T47D (cell line): ENCODE measurements around the gene LRRC15.

Source experiments
- DNase-seq, 2 experiments: peaks; one replicate each; pipeline versions ENCODE4 v3.0.0 to v3.0.0-alpha.2; 2011 to 2012; ENCODE audit warnings: low read depth in 1 of 2, low spot score in 1 of 2
- JUND ChIP-seq: IDR thresholded peaks from 2 replicates; pipeline ENCODE4 v1.6.1; 2012; ENCODE audit warnings: low read depth
- in situ Hi-C: cut with HindIII; loops from 2 replicates; pipeline ENCODE4 v1.10.0; 2016; ENCODE audit warnings: low sequenced_read_pairs, low pct_unique_long_range_greater_than_20kb

The LRRC15 gene

DNA sequence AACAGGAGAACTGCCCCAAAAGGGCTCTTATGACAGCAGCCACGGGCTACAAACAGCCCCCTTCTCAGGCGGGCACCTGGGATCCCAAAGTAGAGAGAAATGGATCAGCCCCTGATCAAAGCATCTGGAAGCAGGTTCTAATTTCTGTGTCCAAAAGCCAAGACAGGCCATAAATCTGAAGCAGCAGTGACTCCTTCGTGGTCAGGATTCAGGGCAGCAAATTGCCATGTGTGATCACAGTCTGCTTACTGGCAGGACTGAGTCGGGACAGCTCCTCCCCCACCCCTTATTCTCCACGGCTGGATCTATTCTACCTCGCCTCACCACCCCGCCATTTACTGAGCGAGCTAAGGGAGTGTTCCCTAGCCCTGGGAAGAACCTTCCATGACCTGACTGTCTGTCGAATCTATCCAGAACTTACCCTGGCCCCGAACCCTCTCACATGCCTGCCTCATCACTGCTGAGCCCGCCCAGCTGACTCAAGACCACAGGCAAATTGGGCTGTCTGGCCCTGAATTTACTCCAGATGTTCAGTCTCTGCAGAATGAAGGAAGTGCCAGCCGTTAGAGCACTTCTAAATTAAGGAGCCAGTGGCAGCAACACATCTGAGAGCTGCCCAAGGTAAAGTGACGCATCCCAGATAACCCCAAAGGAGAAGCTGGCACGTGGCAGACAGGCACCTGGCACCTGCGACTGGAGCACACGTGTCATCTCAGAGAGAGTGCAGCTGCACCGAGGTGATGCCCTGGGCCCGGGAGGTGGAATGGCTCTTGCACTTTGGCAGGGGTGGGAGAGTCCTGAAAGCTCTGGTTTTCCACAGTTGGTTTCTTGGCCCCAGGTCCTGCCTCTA, 1.3 kb downstream of the LRRC15 start:
- TF ChIP-seq JUND: no peak
- in situ Hi-C loops: no loop called here
- DNase-seq: no peak

DNA sequence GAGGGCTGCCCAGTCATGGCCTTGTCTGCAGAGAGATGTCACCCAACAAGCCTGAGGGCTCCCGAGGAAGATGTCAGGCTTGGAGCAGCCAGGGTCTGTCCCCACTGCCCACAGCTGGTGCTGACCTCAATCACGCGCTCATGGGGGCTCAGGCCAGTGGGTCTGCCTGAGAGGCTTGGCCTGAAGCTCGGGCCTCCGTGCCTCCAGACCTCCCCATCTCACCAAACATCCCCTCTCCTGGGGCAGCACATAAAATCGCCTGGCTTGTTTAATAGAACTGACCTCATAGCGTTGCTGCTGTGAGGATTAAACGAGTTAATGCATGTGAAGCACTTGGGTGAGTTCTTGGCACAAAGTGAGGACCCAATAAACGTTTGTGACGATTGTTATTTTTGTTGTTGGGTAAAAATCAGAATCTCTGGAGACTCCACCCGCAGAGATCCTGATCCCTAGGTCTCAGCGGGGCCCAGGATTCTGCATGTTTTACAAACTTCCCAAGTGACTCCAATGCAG, 3.5 kb downstream of the LRRC15 start:
- in situ Hi-C loops: no loop called here
- no peak for DNase-seq
- TF ChIP-seq JUND: no peak

- in situ Hi-C loops: no loop called here
- no peak for TF ChIP-seq JUND
- DNase-seq: no peak
These were observed 4.0 kb downstream of the LRRC15 start for GRCh38 chr3:194365526-194365925.

DNA sequence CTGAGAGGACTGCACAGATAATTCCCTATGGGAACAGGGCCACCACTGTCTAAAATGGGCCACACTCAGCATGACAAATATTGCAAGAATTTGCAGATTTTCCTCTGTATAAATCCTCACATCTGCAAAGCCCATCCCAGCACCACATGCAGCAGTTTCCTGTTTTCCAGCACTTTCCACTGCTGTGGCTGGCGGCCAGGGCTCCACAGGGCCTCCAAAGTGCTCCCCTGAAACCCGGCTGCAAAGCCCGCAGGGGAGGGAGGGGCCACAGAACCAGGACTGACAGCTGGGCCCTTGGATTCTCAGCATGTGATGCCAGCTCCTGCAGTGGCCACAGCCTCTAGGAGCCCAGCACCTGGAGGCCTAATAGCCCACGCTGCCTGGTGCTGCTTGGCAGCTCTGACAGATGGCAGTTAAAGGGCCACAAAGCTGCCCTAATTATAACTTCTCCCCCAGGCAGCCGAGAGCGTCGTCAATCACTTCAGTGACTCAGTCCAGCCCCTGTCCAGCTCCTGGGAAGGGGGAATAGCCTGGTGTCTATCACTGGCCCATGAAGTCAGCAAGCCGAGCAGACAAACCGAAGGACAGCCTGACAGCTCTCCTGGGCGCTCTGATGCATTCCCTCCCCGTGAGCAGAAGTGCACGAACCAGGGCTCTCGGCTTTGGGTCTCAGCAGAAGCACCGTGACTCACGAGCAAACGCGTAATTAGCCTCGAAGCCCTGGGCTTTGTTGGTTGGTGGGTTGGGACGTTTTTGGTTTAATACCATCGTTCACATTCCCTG, 4.7 kb downstream of the LRRC15 start:
- TF ChIP-seq JUND: no peak
- no peak for DNase-seq
- in situ Hi-C loops: no loop called here

- no peak for DNase-seq
- in situ Hi-C loops: no loop called here
- no peak for TF ChIP-seq JUND
These were observed 5.3 kb downstream of the LRRC15 start for GRCh38 chr3:194364314-194364651.

DNA sequence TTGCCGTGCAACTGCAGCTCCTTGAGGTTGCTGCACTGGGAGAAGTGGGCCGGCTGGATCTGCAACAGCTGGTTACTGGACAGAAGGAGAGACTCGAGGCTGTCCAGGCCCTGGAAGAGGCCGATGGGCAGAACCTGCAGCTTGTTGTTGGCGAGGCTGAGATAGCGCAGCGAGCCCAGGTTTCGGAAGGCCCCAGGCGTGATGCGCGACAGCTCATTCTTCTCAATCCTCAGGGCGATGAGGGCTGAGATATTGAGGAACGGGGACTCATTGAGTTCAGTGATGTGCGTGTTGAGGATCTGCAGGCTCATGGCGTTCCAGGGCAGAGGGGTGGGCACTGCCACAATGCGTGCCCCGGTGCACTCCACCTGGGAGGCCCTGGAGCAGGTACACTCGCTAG, 9.0 kb downstream of the LRRC15 start:
- DNase-seq: no peak
- in situ Hi-C loops: no loop called here
- no peak for TF ChIP-seq JUND

- no peak for DNase-seq
- in situ Hi-C loops: no loop called here
- no peak for TF ChIP-seq JUND
These were observed 11.9 kb downstream of the LRRC15 start for GRCh38 chr3:194357681-194358080.

DNA sequence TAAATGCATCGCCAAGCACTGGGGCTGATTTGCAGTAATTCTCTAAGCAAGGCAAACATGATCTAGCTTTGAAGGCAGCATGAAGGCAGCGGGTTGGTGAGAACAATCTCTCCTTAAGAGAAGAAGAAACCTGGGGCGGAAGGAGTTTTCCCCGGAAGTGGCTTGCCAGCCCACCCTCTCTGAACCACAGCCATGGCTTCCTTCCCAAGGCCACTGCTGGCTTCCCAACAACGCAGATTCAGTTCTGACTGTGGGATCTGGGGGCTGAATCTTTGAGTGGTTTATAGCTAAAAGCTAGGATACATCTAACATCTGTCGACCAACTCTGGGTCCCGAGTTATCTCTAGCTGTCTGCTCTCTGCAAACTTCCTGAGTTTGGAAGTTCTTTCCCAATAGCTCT, 14.2 kb downstream of the LRRC15 start:
- in situ Hi-C loops: no loop called here
- no peak for TF ChIP-seq JUND
- no peak for DNase-seq

DNA sequence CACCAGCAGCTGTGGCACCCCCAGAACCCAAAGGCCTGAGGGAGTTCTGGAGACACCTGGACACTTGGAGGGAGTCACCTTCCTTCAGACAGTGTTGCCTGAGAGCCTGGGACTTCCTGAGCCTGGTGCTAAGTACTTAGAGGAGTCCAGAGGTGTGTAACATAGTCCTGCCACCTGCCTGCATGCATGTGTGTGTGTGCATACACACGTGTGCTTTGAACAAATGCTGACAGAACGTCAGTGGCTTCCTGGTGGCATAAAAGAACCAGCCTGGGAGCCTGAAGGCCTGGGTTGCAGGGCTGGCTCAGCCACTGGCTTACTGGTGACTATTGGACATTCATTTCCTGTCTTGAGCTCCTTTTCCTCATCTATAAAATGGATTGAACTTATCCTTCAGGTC, 15.2 kb downstream of the LRRC15 start:
- DNase-seq: no peak
- in situ Hi-C loops: no loop called here
- TF ChIP-seq JUND: no peak

GRCh38 chr3:194352667-194353246, 16.8 kb downstream of the LRRC15 start:
- in situ Hi-C loops: no loop called here
- no peak for DNase-seq
- no peak for TF ChIP-seq JUND

- in situ Hi-C loops: no loop called here
- DNase-seq: no peak
- no peak for TF ChIP-seq JUND
These were observed 17.5 kb downstream of the LRRC15 start for GRCh38 chr3:194351952-194352536.

DNA sequence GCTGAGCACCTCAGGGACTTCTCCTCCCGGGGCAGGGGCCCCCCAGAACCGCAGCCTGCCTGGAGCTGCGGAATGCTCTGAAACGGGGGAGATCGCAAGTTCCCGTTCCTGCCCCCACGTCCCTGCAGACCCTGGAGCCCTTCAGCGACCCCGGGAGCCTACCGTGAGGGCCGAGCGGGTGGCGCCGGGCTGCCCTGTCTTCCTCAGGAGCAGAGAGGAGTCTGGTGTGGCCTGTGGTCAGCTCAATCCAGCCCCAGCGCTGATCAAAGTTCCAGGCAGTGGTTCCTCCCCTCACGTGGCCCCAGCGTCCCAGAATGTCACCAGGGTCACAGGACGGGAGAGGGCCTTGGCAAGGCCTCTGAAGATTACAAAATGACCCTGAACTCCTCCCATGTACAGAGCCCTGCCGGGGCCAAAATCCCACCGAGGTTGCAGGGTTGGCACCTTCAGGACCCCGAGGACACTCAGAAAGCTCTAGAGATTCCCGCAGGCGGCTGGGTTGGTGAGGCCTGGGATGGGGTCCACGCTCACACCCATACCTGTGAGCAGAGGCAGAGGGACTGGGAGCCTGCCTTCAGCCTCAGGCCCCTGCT, 18.4 kb downstream of the LRRC15 start, which contains the start of gene CPN2:
Gene CPN2 (minus strand): TSS at position 249 of the 593 bp plus-strand sequence. CDS start 8,626 bp downstream, outside the sequence.
- DNase-seq: no peak
- in situ Hi-C loops: no loop called here
- TF ChIP-seq JUND: no peak
